Right forelimb (tissue), 1 donor: ENCODE measurements around the gene DAAM2.

Source experiments
- DNase-seq: peaks from one replicate; pipeline ENCODE4 v3.0.0-alpha.2; 2018

The DAAM2 gene

DNA sequence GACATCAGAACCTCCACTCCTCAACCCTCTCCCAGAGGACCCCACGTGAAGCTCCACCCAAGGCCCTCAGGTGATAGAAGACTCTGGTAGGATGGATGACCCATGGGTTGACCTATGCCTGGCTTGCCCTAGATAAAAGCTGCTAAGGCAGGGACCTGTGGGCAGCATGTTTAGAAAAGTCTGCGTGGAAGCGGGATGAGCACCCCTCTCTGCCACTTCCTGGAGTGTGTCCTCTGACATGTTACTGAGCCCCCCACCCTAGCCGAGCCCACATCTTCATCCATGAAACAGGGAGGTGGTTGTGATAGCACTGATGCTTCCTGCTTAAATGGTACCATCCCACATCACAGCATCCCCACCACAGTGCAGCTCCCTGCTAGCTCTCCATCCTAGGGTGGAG lies 120.3 kb downstream of the DAAM2 start:
- DNase-seq: no peak

DNA sequence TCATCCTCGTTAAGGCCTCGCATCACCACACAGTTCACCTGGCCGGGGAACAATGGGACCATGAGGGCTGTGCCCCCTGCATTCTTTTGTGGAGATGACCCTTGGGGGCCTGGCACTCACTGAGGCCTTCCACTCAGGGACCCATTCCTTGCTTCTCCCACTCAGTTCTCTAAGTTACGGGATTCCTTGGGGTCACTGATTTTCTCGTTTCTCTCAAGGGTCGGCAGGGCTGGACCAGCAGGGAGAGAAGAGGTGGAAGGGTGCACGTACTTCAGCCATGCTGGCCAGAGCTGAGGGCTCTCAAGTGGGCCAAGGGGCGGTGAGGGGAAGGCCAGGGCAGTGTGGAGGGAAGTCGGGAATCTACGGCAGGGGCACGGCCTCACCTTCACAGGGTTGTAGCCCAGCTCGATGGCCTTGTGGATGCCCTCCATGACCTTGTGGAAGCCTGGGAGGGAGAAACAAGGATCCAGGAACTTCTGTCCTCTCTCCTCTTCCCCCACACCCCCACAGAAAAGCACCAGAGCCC lies 121.3 kb downstream of the DAAM2 start:
- no peak for DNase-seq

- no peak for DNase-seq
Observed at GRCh38 chr6:39914239-39914638, 122.1 kb downstream of the DAAM2 start.

GRCh38 chr6:39915866-39916265 lies 123.7 kb downstream of the DAAM2 start:
- peak; percentile 17 for DNase-seq

DNA sequence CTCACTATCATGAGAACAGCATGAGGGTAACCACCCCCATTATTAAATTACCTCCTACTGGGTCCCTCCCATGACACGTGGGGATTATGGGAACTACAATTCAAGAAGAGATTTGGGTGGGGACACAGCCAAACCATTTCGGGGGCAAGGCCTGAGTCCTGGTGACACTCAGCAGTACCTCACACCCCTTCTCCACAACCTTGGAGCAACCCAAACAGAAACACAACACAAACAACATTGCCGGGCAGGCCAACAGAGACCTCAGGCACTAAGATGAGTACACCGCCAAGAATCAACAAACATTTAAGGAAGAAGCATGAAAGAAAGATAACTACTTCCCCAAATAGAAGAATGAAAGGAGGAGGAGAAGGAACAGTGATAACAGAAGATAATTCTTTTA lies 125.2 kb downstream of the DAAM2 start:
- no peak for DNase-seq

- DNase-seq: no peak
Observed at GRCh38 chr6:39917981-39918380, 125.8 kb downstream of the DAAM2 start.

DNA sequence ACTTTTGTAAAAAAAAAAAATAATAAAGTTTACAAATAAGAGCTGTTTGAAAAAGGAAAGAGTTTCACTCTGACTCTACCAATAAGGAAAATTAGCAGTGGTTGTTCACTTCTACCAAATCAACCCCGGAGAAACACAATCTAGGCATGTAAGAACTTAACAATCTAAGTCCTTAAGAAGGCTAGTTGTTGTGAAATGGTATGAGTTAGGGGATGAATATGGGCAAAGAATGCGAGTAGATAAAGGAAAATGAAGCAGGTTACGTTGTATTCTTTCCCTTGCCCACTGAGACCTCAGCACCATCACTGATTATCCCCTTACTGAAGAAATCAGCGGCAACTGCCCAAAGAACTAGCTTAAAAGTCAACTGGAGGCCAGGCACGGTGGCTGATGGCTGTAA lies 126.7 kb downstream of the DAAM2 start:
- no peak for DNase-seq

GRCh38 chr6:39920157-39920556 lies 128.0 kb downstream of the DAAM2 start:
- no peak for DNase-seq

- DNase-seq: no peak
Observed at GRCh38 chr6:39922821-39923220, 130.6 kb downstream of the DAAM2 start.

DNA sequence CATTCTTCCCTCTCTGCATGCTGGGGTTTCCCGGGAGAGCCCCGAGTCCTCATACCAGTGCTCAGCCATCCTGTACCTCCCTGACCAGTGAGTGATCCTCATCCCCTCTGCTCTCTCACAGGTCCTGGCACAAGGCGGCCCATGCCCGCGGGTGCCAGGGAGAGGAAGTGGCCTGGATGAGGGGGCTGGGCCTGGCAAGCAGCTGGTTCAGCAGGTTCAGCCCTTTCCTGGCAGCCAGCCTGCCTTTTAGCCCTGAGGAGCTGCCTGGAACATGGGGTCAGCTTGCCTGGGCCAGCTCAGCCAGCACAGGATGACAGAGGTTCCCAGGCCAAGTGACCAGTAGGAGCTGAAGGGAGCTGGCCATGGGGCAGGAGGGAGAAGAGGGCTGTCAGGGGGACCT lies 131.2 kb downstream of the DAAM2 start:
- DNase-seq: no peak

- no peak for DNase-seq
Observed at GRCh38 chr6:39923861-39924260, 131.7 kb downstream of the DAAM2 start.

DNA sequence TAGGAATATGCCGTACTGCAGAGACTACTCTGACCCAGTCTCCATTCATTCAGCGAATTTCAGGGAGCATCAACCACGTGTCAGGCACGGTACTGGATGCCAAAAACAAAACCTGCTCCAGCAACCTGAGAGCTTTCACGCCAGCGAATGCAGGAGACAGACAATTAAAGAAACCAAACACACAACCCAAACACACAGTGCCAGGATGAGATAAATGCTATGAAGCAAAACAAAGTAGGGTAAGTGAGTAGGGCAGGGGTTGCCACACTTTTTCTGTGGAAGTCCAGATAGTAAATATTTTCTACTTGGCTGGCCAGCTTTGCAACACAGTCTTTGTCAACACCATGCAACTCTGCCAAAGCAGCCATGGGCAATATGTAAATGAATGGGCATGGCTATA lies 132.1 kb downstream of the DAAM2 start:
- no peak for DNase-seq

- no peak for DNase-seq
Observed at GRCh38 chr6:39925191-39925930, 133.2 kb downstream of the DAAM2 start.

GRCh38 chr6:39925931-39926290 lies 133.7 kb downstream of the DAAM2 start:
- no peak for DNase-seq

DNA sequence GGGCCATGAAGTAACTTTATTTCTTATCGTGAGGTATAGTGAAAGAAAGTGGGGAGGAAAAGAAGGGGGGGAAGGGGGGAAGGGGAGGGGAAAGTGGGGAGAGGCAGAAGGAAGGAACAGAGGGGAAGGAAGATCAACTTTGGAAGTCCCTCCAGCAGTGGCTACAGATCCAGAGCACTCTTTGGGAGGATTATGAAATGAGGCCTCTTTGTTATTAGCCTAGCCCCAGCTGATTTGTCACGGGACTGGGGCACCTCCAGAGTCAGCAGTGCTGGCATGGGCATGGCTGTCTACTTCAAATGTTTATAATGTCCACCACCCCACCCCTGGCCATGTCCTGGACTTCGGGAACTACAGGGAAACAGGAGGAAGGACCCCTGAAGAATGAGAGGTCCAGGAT lies 134.5 kb downstream of the DAAM2 start:
- no peak for DNase-seq

GRCh38 chr6:39927159-39927558 lies 135.0 kb downstream of the DAAM2 start:
- DNase-seq: no peak

GRCh38 chr6:39929039-39929732 lies 137.0 kb downstream of the DAAM2 start:
- no peak for DNase-seq

DNA sequence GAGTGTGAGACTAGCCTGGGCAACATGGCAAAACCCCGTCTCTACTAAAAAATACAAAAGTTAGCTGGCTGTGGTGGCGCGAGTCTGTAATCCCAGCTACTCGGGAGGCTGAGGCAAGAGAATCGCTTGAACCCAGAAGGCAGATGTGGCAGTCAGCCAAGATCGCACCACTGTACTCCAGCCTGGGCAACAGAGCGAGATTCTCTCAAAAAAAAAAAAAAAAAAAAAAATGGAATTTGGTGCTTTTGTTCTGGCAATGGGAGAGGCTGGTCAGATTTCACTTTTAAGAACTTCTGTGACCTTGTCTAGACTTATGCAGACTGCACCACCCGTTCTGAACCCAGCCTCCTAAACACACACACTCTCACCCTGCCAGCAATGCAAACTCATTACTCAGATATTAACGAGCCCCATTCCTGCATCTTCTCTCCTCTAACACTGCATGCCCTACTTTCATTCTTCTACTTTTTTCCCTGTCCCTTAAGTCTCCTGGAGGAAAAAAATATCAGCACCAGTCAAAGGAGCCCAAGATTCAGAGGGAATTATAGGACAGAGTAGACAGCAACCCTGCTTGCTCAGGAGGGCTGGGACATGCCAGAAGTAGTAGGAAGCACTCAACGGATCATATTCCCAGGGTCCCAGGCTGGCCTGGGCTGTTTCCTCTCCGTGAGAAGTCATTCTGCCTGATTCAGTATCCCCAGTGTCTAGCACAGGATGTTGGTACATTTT lies 137.7 kb downstream of the DAAM2 start:
- DNase-seq: no peak

GRCh38 chr6:39930540-39930939 lies 138.4 kb downstream of the DAAM2 start:
- no peak for DNase-seq

- no peak for DNase-seq
Observed at GRCh38 chr6:39931607-39932006, 139.4 kb downstream of the DAAM2 start.

GRCh38 chr6:39932386-39932910 lies 140.3 kb downstream of the DAAM2 start:
- DNase-seq: no peak

DNA sequence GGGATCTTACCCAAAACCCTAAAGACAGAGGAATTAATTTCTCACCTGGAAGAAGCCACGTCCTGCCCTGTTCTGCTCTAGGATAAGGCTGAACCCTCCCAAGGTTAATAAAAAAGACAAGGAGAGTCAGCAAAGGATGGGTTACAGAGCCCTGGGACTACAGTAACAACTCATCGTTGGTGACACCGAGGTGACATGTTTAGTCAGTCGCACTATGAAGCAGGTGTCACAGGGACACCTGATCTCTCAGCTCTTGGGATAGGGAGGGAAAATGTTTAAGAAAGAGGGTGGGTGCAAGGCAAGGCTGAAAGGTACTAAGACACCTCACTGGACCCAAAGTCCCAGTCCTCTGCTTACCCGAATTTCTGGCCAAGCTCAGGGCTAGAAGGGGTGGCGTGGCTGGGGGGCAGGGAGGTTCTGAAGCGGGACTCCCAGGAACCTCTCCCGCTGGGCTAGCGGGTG lies 141.5 kb downstream of the DAAM2 start:
- DNase-seq: no peak

DNA sequence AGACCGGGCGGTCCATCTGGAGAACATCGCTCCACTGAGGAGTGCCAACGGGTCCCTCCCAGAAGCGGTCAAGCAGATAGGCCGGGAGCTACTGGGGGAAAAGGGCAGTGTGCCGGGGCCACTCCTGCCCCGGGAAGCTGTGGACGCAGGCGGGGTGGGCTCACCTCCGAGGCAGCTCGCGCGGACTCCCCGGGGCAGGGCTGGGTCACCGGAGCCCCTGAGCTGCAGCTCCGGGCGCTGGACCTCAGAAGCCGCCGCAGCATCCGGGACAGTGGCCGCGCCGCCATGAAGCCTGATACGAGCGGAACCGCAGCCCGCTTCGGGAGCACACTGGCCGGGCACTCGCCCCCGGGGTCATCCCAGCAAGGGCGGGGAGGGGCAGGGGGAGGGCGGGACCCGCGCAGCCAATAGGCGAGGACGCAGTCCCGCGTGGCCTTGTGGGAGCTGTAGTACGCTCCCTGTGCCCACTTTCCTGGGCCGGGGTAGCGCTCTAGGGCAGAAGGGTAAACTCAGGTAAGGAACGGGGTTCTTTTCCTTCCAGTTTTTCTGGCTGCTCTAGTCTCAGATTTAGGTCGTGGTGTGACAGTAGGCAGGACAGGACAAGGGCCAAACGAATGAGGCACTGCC lies 142.1 kb downstream of the DAAM2 start, which contains the start of gene MOCS1:
TSS of gene MOCS1 (minus strand) at position 332 of the 627 bp plus-strand sequence. CDS start at position 287, 45 bp downstream.
- DNase-seq: peak; percentile 80
